RPMI8226 (cell line): ENCODE results near the gene HOXB7.

Experiments
- DNase-seq: peaks from one replicate; pipeline ENCODE4 v3.0.0-alpha.2; 2015

HOXB7 gene

GRCh38 chr17:48593840-48594537, 16.8 kb downstream of the HOXB7 start:
- DNase-seq: peak; percentile 81

GRCh38 chr17:48593126-48593829, 17.5 kb downstream of the HOXB7 start, which contains the start of gene HOXB5:
HOXB5 (minus strand) TSS chr17:48593779; CDS start chr17:48593682, 97 bp downstream.
- no peak for DNase-seq

- DNase-seq: no peak
These were observed 18.2 kb downstream of the HOXB7 start for GRCh38 chr17:48592577-48592976.

GRCh38 chr17:48592057-48592514, 18.7 kb downstream of the HOXB7 start:
- no peak for DNase-seq

- DNase-seq: no peak
These were observed 19.4 kb downstream of the HOXB7 start for GRCh38 chr17:48591255-48592056.

- DNase-seq: no peak
These were observed 20.1 kb downstream of the HOXB7 start for GRCh38 chr17:48590607-48591161.

- DNase-seq: no peak
These were observed 20.8 kb downstream of the HOXB7 start, which contains the start of gene HOXB3 for GRCh38 chr17:48589831-48590606. HOXB3 (minus strand) TSS chr17:48590241; CDS start chr17:48552474, 37,767 bp downstream.

GRCh38 chr17:48589060-48589830, 21.6 kb downstream of the HOXB7 start:
- DNase-seq: no peak

- no peak for DNase-seq
These were observed 22.3 kb downstream of the HOXB7 start for GRCh38 chr17:48588528-48588927.

- no peak for DNase-seq
These were observed 22.8 kb downstream of the HOXB7 start for GRCh38 chr17:48588074-48588415.

GRCh38 chr17:48587276-48588073, 23.3 kb downstream of the HOXB7 start:
- no peak for DNase-seq

GRCh38 chr17:48586355-48587258, 24.2 kb downstream of the HOXB7 start:
- no peak for DNase-seq

- DNase-seq: no peak
These were observed 26.5 kb downstream of the HOXB7 start for GRCh38 chr17:48584223-48584741.

- DNase-seq: no peak
These were observed 27.1 kb downstream of the HOXB7 start for GRCh38 chr17:48583708-48584222.

- no peak for DNase-seq
These were observed 28.1 kb downstream of the HOXB7 start for GRCh38 chr17:48582750-48583069.

- DNase-seq: no peak
These were observed 30.9 kb downstream of the HOXB7 start for GRCh38 chr17:48579760-48580554.

- no peak for DNase-seq
These were observed 31.4 kb downstream of the HOXB7 start for GRCh38 chr17:48579471-48579759.
